Caco-2 (cell line): ENCODE data around the gene ARHGAP21. TPM values are rescaled to one million over a fixed set of nuclear protein-coding genes. Genes with fewer than 3 reads are reported as not detected.

Experiments used
- BruUV-seq: library from RNA; stranded (reverse); fragments of 400-500 nt; replicated peaks from 2 replicates; lab custom pipeline; 2021; lab: Mats Ljungman, UMichigan
- CTCF ChIA-PET: fragments of 300-600 bp; sonication (Branson Sonifier 250); formaldehyde crosslinking; loops from one replicate; lab custom pipeline; 2022; ENCODE audit warnings: antibody characterized with exemption; lab: Charles Lee
- POLR2A ChIA-PET: fragments of 300-600 bp; sonication (Branson Sonifier 250); formaldehyde crosslinking; loops from one replicate; lab custom pipeline; 2022; ENCODE audit warnings: antibody characterized with exemption; lab: Charles Lee
- DNase-seq, 2 experiments: peaks; one replicate each; pipeline versions ENCODE4 v3.0.0 to v3.0.0-alpha.2; 2020 to 2022
- H3K27me3 ChIP-seq: replicated peaks from 2 replicates; pipeline ENCODE4 v1.6.0; 2011; ENCODE audit warnings: low read length; ENCODE audit not compliant: control insufficient read depth, insufficient read depth
- H3K36me3 ChIP-seq: 2 replicates; pipeline ENCODE4 v1.5.1; 2011; ENCODE audit warnings: low read length; ENCODE audit not compliant: control insufficient read depth, insufficient read depth
- H3K4me1 ChIP-seq: fragments of 250-450 bp; sonication (Bioruptor Pico); 2 replicates; pipeline ENCODE4 v1.5.1; 2020; ENCODE audit warnings: mild to moderate bottlenecking
- H3K4me3 ChIP-seq: 2 replicates; pipeline ENCODE4 v1.5.1; 2011; ENCODE audit warnings: low read depth, mild to moderate bottlenecking, control low read depth, low read length
- H3K9me3 ChIP-seq: fragments of 250-450 bp; sonication (Bioruptor Pico); 2 replicates; pipeline ENCODE4 v1.5.1; 2020; ENCODE audit warnings: mild to moderate bottlenecking, moderate library complexity
- H3K27ac Mint-ChIP-seq: one replicate; pipeline ENCODE4 v1.8.0; 2022; ENCODE audit warnings: mixed read lengths; ENCODE audit not compliant: unreplicated experiment
- H3K27me3 Mint-ChIP-seq: one replicate; pipeline ENCODE4 v1.8.0; 2022; ENCODE audit warnings: mixed read lengths; ENCODE audit not compliant: insufficient read depth, unreplicated experiment
- H3K36me3 Mint-ChIP-seq: one replicate; pipeline ENCODE4 v1.8.0; 2022; ENCODE audit warnings: mild to moderate bottlenecking, mixed read lengths; ENCODE audit not compliant: insufficient read depth, unreplicated experiment
- H3K4me1 Mint-ChIP-seq: one replicate; pipeline ENCODE4 v1.8.0; 2022; ENCODE audit warnings: low read depth, mixed read lengths; ENCODE audit not compliant: unreplicated experiment
- H3K4me3 Mint-ChIP-seq: one replicate; pipeline ENCODE4 v1.8.0; 2022; ENCODE audit warnings: mild to moderate bottlenecking, moderate library complexity, mixed read lengths; ENCODE audit not compliant: unreplicated experiment
- H3K9me3 Mint-ChIP-seq: one replicate; pipeline ENCODE4 v1.8.0; 2022; ENCODE audit warnings: mixed read lengths; ENCODE audit not compliant: unreplicated experiment
- intact Hi-C: fragments of 100-400 bp; cut with micrococcal nuclease; formaldehyde crosslinking; loops from one replicate; pipeline ENCODE4 v1.10.0; 2022; ENCODE audit not compliant: unreplicated experiment
- total RNA-seq: library from RNA; stranded (reverse); gene quantifications from 2 replicates; pipeline ENCODE4 v1.2.3, GENCODE V29; 2022
- TF ChIP-seq, protein P1 (sequence below), 2 experiments: fragments of 200-600 bp in 1 of 2; IDR thresholded peaks; 1 replicate in 1 of 2; 2 replicates in 1 of 2; pipeline versions ENCODE4 v1.5.1 to v1.8.0; 2011 to 2022; ENCODE audit warnings: antibody characterized with exemption in 1 of 2, control low read depth in 1 of 2, inconsistent platforms in 1 of 2, low read depth in 1 of 2, low read length in 1 of 2, mild to moderate bottlenecking in 1 of 2, moderate library complexity in 1 of 2; ENCODE audit not compliant: insufficient read depth in 1 of 2, severe bottlenecking in 1 of 2, unreplicated experiment in 1 of 2

Gene ARHGAP21
- total RNA-seq, 1 experiment from 2014 or later, result 99.1 TPM

DNA sequence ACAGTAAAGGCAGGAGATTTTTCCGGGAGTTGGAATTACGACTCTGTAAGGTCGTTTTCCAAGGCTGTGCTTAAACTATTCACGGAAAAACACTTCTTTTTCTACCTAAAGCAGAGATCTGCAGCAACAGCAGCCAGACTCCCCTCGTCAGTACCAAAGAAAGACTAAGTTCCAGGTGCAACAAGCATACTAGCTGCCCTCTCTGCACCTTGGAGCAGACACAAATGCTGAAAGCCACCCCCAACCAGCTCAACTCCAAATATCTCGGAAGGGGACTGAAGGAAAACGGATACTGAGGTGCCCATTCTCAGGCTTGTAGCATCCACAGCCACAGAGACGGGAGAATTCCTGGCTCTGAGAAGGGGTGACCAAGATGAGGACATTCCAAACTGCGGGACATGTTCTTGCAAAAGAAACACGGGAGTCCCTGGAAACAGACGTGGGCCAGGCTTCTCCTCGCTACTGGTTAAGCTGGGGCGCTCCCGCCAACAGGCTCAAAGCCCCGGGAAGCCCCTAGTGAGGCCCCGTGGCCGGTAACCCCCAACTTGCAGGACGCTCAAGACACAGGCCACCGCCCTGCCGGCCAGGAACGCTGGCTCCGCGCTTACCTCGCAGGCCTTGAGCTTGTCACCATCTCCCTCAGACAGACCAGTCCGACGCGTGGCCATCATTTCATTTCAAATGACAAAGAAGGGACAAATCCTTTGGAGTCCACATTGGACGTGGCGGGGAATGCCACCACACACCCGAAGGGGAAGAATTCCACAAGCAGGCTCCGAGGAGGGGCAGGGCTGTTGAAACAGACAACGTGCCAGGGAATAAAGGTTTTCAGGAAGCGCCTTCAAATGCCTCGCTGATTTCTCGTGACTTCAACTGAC, 2.2 kb downstream of the ARHGAP21 start:
- ChIA-PET POLR2A (interaction anchor here (0.9 kb wide), 1 partner anchor 231 kb away, joined by 3 read pairs; no protein-coding TSS in a partner anchor), CTCF (interaction anchor here (0.7 to 1.0 kb wide), 4 partner anchors 8 to 248 kb away, joined by 3 to 4 read pairs (median 3); no protein-coding TSS in a partner anchor)
- H3K4me3 ChIP-seq, result peak overlapping the region; percentile 64
- no TSS peak for BruUV-seq
- intact Hi-C loops, result loop anchor here (5.0 kb wide), 2 partner anchors 341 to 514 kb away; partner anchors contain the start of gene KIAA1217
- Mint-ChIP-seq H3K36me3 (peaks cover 32% of the 10 kb centered on the region), H3K27me3 (no peaks in the 10 kb centered on the region), H3K27ac (peak overlapping the region; percentile 88), H3K4me1 (peaks cover 23% of the 10 kb centered on the region), H3K4me3 (no peak overlapping the region), H3K9me3 (no peaks in the 10 kb centered on the region)
- H3K27me3 ChIP-seq, result no peaks in the 10 kb centered on the region
- no peaks in the 10 kb centered on the region for H3K9me3 ChIP-seq
- TF ChIP-seq, protein P1, sequence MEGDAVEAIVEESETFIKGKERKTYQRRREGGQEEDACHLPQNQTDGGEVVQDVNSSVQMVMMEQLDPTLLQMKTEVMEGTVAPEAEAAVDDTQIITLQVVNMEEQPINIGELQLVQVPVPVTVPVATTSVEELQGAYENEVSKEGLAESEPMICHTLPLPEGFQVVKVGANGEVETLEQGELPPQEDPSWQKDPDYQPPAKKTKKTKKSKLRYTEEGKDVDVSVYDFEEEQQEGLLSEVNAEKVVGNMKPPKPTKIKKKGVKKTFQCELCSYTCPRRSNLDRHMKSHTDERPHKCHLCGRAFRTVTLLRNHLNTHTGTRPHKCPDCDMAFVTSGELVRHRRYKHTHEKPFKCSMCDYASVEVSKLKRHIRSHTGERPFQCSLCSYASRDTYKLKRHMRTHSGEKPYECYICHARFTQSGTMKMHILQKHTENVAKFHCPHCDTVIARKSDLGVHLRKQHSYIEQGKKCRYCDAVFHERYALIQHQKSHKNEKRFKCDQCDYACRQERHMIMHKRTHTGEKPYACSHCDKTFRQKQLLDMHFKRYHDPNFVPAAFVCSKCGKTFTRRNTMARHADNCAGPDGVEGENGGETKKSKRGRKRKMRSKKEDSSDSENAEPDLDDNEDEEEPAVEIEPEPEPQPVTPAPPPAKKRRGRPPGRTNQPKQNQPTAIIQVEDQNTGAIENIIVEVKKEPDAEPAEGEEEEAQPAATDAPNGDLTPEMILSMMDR (IDR thresholded peaks at IDR 0.05; ENCODE audit: insufficient read depth in 1 of 2, low read depth in 1 of 2, low read length in 1 of 2, severe bottlenecking in 1 of 2, unreplicated experiment in 1 of 2), result peak in 1 of 2 experiments; percentile 14
- H3K36me3 ChIP-seq, result no peaks in the 10 kb centered on the region
- peaks cover 37% of the 10 kb centered on the region for H3K4me1 ChIP-seq
- DNase-seq, result peak; percentile 54 to 60

DNA sequence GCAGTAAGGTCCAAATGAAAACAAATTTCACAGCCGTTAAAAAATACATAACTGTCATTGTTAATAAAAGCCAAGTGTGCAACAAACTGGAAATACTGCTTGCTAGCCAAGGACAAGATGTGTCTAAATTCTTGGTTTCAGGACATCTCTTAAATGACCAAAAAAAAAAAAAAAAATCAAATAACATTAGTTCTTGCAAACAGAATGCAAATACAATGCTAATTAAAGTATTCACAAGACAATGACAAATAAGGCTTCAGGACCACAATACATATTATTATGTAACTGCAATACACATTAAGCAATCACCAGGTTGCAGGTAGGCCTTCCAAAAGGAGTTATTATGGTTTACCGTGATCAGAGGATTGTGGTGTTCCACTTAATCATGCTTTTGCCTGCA, 3.6 kb downstream of the ARHGAP21 start:
- H3K4me1 ChIP-seq, result peaks cover 43% of the 10 kb centered on the region
- intact Hi-C loops, result loop anchor here (5.0 kb wide), 2 partner anchors 342 to 513 kb away; partner anchors contain the start of gene KIAA1217
- Mint-ChIP-seq H3K4me1 (peaks cover 12% of the 10 kb centered on the region), H3K4me3 (no peak overlapping the region), H3K36me3 (peaks cover 32% of the 10 kb centered on the region), H3K27ac (no peak overlapping the region), H3K27me3 (no peaks in the 10 kb centered on the region), H3K9me3 (no peaks in the 10 kb centered on the region)
- CTCF ChIA-PET, result no interaction called here
- DNase-seq, result no peak
- H3K4me3 ChIP-seq, result peak overlapping the region; percentile 64
- H3K36me3 ChIP-seq, result no peaks in the 10 kb centered on the region
- H3K9me3 ChIP-seq, result no peaks in the 10 kb centered on the region
- no TSS peak for BruUV-seq
- TF ChIP-seq, protein P1 (IDR thresholded peaks at IDR 0.05; ENCODE audit: insufficient read depth in 1 of 2, low read depth in 1 of 2, low read length in 1 of 2, severe bottlenecking in 1 of 2, unreplicated experiment in 1 of 2), result no peak
- POLR2A ChIA-PET, result no interaction called here
- H3K27me3 ChIP-seq, result no peaks in the 10 kb centered on the region

GRCh38 chr10:24718031-24718855, 5.4 kb downstream of the ARHGAP21 start:
- no peak overlapping the region for H3K4me3 ChIP-seq
- H3K36me3 ChIP-seq, result no peaks in the 10 kb centered on the region
- H3K4me3 Mint-ChIP-seq, result no peak overlapping the region
- no peaks in the 10 kb centered on the region for H3K9me3 Mint-ChIP-seq
- H3K4me1 ChIP-seq, result peaks cover 43% of the 10 kb centered on the region
- BruUV-seq, result no TSS peak
- intact Hi-C loops, result loop anchor here (2.0 kb wide), 1 partner anchor 19 kb away; no protein-coding TSS in a partner anchor
- peaks cover 9% of the 10 kb centered on the region for H3K4me1 Mint-ChIP-seq
- H3K9me3 ChIP-seq, result no peaks in the 10 kb centered on the region
- ChIA-PET CTCF (no interaction called here), POLR2A (interaction anchor here (0.5 kb wide), 1 partner anchor 11 kb away, joined by 5 read pairs; no protein-coding TSS in a partner anchor)
- H3K27ac Mint-ChIP-seq, result no peak overlapping the region
- H3K27me3 Mint-ChIP-seq, result no peaks in the 10 kb centered on the region
- DNase-seq, result peak in 1 of 2 experiments; percentile 29
- H3K27me3 ChIP-seq, result no peaks in the 10 kb centered on the region
- peaks cover 17% of the 10 kb centered on the region for H3K36me3 Mint-ChIP-seq
- TF ChIP-seq, protein P1 (IDR thresholded peaks at IDR 0.05; ENCODE audit: insufficient read depth in 1 of 2, low read depth in 1 of 2, low read length in 1 of 2, severe bottlenecking in 1 of 2, unreplicated experiment in 1 of 2), result no peak
